Stimulated activated CD8-positive, alpha-beta memory T cell treated with anti-CD3 and anti-CD28 coated beads, Interleukin-7, amount 100 ng/mL, for 4 hours (primary cell): ENCODE measurements around the gene SERPINB1.
A peak's percentile ranks its signal among the peaks of the same experiment; 100 is the strongest.
"Not testable (repeated sequence)": the region's sequence is repeated elsewhere in the genome, so short reads cannot be mapped to it uniquely, and the experiment has no call there.

Source experiments
- DNase-seq, 2 donors: peaks; one replicate each; pipeline ENCODE4 v3.0.0-alpha.2; 2020; ENCODE audit warnings: low read depth in 2 of 2

Gene SERPINB1

GRCh38 chr6:2866171-2866846, 24.6 kb upstream of the SERPINB1 start:
- no peak for DNase-seq

GRCh38 chr6:2865694-2866151, 24.1 kb upstream of the SERPINB1 start:
- DNase-seq: no peak

GRCh38 chr6:2865270-2865669, 23.6 kb upstream of the SERPINB1 start:
- no peak for DNase-seq

GRCh38 chr6:2863901-2864300, 22.2 kb upstream of the SERPINB1 start:
- no peak for DNase-seq

- no peak for DNase-seq
Observed at GRCh38 chr6:2862712-2863181, 21.1 kb upstream of the SERPINB1 start.

- DNase-seq: no peak
Observed at GRCh38 chr6:2861822-2862164, 20.1 kb upstream of the SERPINB1 start.

- DNase-seq: no peak
Observed at GRCh38 chr6:2861060-2861821, 19.6 kb upstream of the SERPINB1 start.

GRCh38 chr6:2860706-2861059, 19.0 kb upstream of the SERPINB1 start:
- DNase-seq: not testable (repeated sequence)

GRCh38 chr6:2859798-2860705, 18.4 kb upstream of the SERPINB1 start:
- DNase-seq: not testable (repeated sequence)

- DNase-seq: no peak
Observed at GRCh38 chr6:2859185-2859700, 17.6 kb upstream of the SERPINB1 start.

GRCh38 chr6:2857580-2858337, 16.1 kb upstream of the SERPINB1 start:
- DNase-seq: peak; percentile 53 to 76

- DNase-seq: no peak
Observed at GRCh38 chr6:2857185-2857579, 15.5 kb upstream of the SERPINB1 start.

- DNase-seq: no peak
Observed at GRCh38 chr6:2855061-2855519, 13.4 kb upstream of the SERPINB1 start.

- no peak for DNase-seq
Observed at GRCh38 chr6:2854396-2854982, 12.8 kb upstream of the SERPINB1 start.

- DNase-seq: peak; percentile 82 to 84
Observed at GRCh38 chr6:2853769-2854395, 12.2 kb upstream of the SERPINB1 start.

- DNase-seq: not testable (repeated sequence)
Observed at GRCh38 chr6:2853378-2853768, 11.7 kb upstream of the SERPINB1 start.

GRCh38 chr6:2852921-2853322, 11.3 kb upstream of the SERPINB1 start:
- DNase-seq: no peak

- DNase-seq: no peak
Observed at GRCh38 chr6:2852514-2852855, 10.8 kb upstream of the SERPINB1 start.

- DNase-seq: no peak
Observed at GRCh38 chr6:2851727-2852513, 10.3 kb upstream of the SERPINB1 start.
